Type B pancreatic cell (in vitro differentiated cells): ENCODE results near the gene TRAF7. TPM values are rescaled to one million over a fixed set of nuclear protein-coding genes. Genes with fewer than 3 reads are reported as not detected.

Experiments used
- DNase-seq: peaks from one replicate; pipeline ENCODE4 v3.0.0; 2021; ENCODE audit warnings: mixed read lengths; ENCODE audit not compliant: unreplicated experiment; ENCODE audit errors: extremely low spot score
- H3K27ac Mint-ChIP-seq: 2 replicates; pipeline ENCODE4 v1.8.0; 2021; ENCODE audit warnings: mild to moderate bottlenecking, mixed read lengths
- H3K27me3 Mint-ChIP-seq: 2 replicates; pipeline ENCODE4 v1.8.0; 2021; ENCODE audit warnings: mixed read lengths
- H3K36me3 Mint-ChIP-seq: 2 replicates; pipeline ENCODE4 v1.8.0; 2021; ENCODE audit warnings: mixed read lengths
- H3K4me1 Mint-ChIP-seq: one replicate; pipeline ENCODE4 v1.8.0; 2021; ENCODE audit warnings: mixed read lengths; ENCODE audit not compliant: unreplicated experiment
- H3K4me3 Mint-ChIP-seq: 2 replicates; pipeline ENCODE4 v1.8.0; 2021; ENCODE audit warnings: mild to moderate bottlenecking, mixed read lengths
- H3K9me3 Mint-ChIP-seq: 2 replicates; pipeline ENCODE4 v1.8.0; 2021; ENCODE audit warnings: mixed read lengths
- CTCF ChIP-seq: fragments of 200-600 bp; sonication (generic); conservative IDR thresholded peaks from 2 replicates; pipeline ENCODE4 v1.5.0; 2021; ENCODE audit warnings: antibody characterized with exemption, mild to moderate bottlenecking
- total RNA-seq: library from RNA; stranded (reverse); gene quantifications from 2 replicates; pipeline ENCODE4 v1.2.1, GENCODE V29; 2021; ENCODE audit warnings: low replicate concordance

Gene TRAF7
- total RNA-seq, 1 donor from 2014 or later, result 71.0 TPM

GRCh38 chr16:2195322-2196161 is 40.0 kb downstream of the TRAF7 start:
- no peak for DNase-seq
- Mint-ChIP-seq H3K4me3 (peak overlapping the region; percentile 77), H3K27ac (no peak overlapping the region), H3K9me3 (no peaks in the 10 kb centered on the region), H3K27me3 (peaks cover 26% of the 10 kb centered on the region), H3K36me3 (no peaks in the 10 kb centered on the region), H3K4me1 (no peaks in the 10 kb centered on the region)
- no peak for TF ChIP-seq CTCF

- Mint-ChIP-seq H3K9me3 (no peaks in the 10 kb centered on the region), H3K27ac (no peak within 1 kb of the TSS), H3K36me3 (no peaks in the 10 kb centered on the region), H3K4me3 (peak within 1 kb of the TSS; percentile 77), H3K27me3 (peaks cover 28% of the 10 kb centered on the region), H3K4me1 (no peaks in the 10 kb centered on the region)
- DNase-seq, result no peak
- no peak for TF ChIP-seq CTCF
These were observed 40.8 kb downstream of the TRAF7 start, which contains the start of gene CASKIN1 for GRCh38 chr16:2196162-2196980. TSS of gene CASKIN1 (minus strand) at chr16:2196605. CDS start at chr16:2196432, 173 bp downstream.

GRCh38 chr16:2196981-2197511 is 41.5 kb downstream of the TRAF7 start:
- Mint-ChIP-seq H3K9me3 (no peaks in the 10 kb centered on the region), H3K36me3 (no peaks in the 10 kb centered on the region), H3K4me3 (peak overlapping the region; percentile 74), H3K27me3 (peaks cover 30% of the 10 kb centered on the region), H3K27ac (no peak overlapping the region), H3K4me1 (no peaks in the 10 kb centered on the region)
- TF ChIP-seq CTCF, result no peak
- DNase-seq, result no peak

GRCh38 chr16:2197765-2198164 is 42.2 kb downstream of the TRAF7 start:
- peaks cover 35% of the 10 kb centered on the region for H3K27me3 Mint-ChIP-seq
- no peak overlapping the region for H3K27ac Mint-ChIP-seq
- H3K4me1 Mint-ChIP-seq, result no peaks in the 10 kb centered on the region
- H3K9me3 Mint-ChIP-seq, result no peaks in the 10 kb centered on the region
- no peaks in the 10 kb centered on the region for H3K36me3 Mint-ChIP-seq
- DNase-seq, result no peak
- H3K4me3 Mint-ChIP-seq, result peak overlapping the region; percentile 80
- TF ChIP-seq CTCF, result no peak

- DNase-seq, result no peak
- Mint-ChIP-seq H3K27ac (no peak overlapping the region), H3K27me3 (peaks cover 35% of the 10 kb centered on the region)
These were observed 42.7 kb downstream of the TRAF7 start for GRCh38 chr16:2198283-2198682.

More at GRCh38 chr16:2198283-2198682, 42.7 kb downstream of the TRAF7 start:
- no peak for TF ChIP-seq CTCF
- no peaks in the 10 kb centered on the region for H3K36me3 Mint-ChIP-seq
- H3K9me3 Mint-ChIP-seq, result no peaks in the 10 kb centered on the region
- H3K4me3 Mint-ChIP-seq, result peak overlapping the region; percentile 80
- H3K4me1 Mint-ChIP-seq, result no peaks in the 10 kb centered on the region
